GM23338 (cell line): Measurements from ENCODE around the gene GRM4. TPM values are rescaled to one million over a fixed set of nuclear protein-coding genes. Genes with fewer than 3 reads are reported as not detected.
A peak's percentile ranks its signal among the peaks of the same experiment; 100 is the strongest.

Experiments
- ATAC-seq: fragments of 200-7000 bp; cut with Tn5 transposase; 3 replicates; pipeline ENCODE4 v1.9.1; 2020
- DNase-seq: peaks from one replicate; pipeline ENCODE4 v3.0.0-alpha.2; 2015; ENCODE audit warnings: low spot score
- H2AFZ ChIP-seq: fragments of 200-600 bp; sonication (generic); 2 replicates; pipeline ENCODE4 v1.8.0; 2016; ENCODE audit warnings: antibody characterized with exemption, mild to moderate bottlenecking, moderate library complexity
- H3F3A ChIP-seq: fragments of 200-600 bp; sonication (generic); replicated peaks from 2 replicates; pipeline ENCODE4 v1.8.0; 2017; ENCODE audit warnings: antibody characterized with exemption, mixed run types, low read depth
- H3K27ac ChIP-seq: fragments of 200-600 bp; sonication (generic); 2 replicates; pipeline ENCODE4 v1.6.1; 2016; ENCODE audit warnings: low read depth
- H3K27me3 ChIP-seq: fragments of 200-600 bp; sonication (generic); 2 replicates; pipeline ENCODE4 v1.8.0; 2016; ENCODE audit warnings: mild to moderate bottlenecking, mixed run types, moderate library complexity; ENCODE audit not compliant: insufficient read depth
- H3K36me3 ChIP-seq: fragments of 200-600 bp; sonication (generic); 2 replicates; pipeline ENCODE4 v1.8.0; 2016; ENCODE audit warnings: mild to moderate bottlenecking; ENCODE audit not compliant: insufficient read depth
- H3K4me1 ChIP-seq: fragments of 200-600 bp; sonication (generic); 2 replicates; pipeline ENCODE4 v1.8.0; 2016; ENCODE audit warnings: mild to moderate bottlenecking, moderate library complexity; ENCODE audit not compliant: insufficient read depth
- H3K4me2 ChIP-seq: fragments of 200-600 bp; sonication (generic); 2 replicates; pipeline ENCODE4 v1.7.1; 2017; ENCODE audit warnings: mixed run types
- H3K4me3 ChIP-seq: fragments of 200-600 bp; sonication (generic); 2 replicates; pipeline ENCODE4 v1.6.1; 2016; ENCODE audit warnings: mixed run types
- H3K79me2 ChIP-seq: fragments of 200-600 bp; sonication (generic); replicated peaks from 2 replicates; pipeline ENCODE4 v1.8.0; 2017; ENCODE audit warnings: mild to moderate bottlenecking; ENCODE audit not compliant: insufficient read depth
- H3K9me2 ChIP-seq: fragments of 200-600 bp; sonication (generic); 2 replicates; pipeline ENCODE4 v1.8.0; 2017; ENCODE audit not compliant: insufficient read depth
- H4K20me1 ChIP-seq: fragments of 200-600 bp; sonication (generic); replicated peaks from 2 replicates; pipeline ENCODE4 v1.8.0; 2017; ENCODE audit warnings: mild to moderate bottlenecking; ENCODE audit not compliant: insufficient read depth
- H3K27ac Mint-ChIP-seq: 2 replicates; pipeline ENCODE4 v1.8.0; 2020; ENCODE audit warnings: inconsistent platforms, mild to moderate bottlenecking, moderate library complexity, mixed read lengths
- H3K27me3 Mint-ChIP-seq: 3 replicates; pipeline ENCODE4 v1.8.0; 2022; ENCODE audit warnings: low read depth, mild to moderate bottlenecking, moderate library complexity, mixed read lengths, inconsistent platforms; ENCODE audit not compliant: insufficient read depth, poor library complexity
- H3K36me3 Mint-ChIP-seq: 3 replicates; pipeline ENCODE4 v1.8.0; 2021; ENCODE audit warnings: low read depth, mild to moderate bottlenecking, inconsistent platforms, moderate library complexity, mixed read lengths
- H3K4me1 Mint-ChIP-seq: 3 replicates; pipeline ENCODE4 v1.8.0; 2020; ENCODE audit warnings: mild to moderate bottlenecking, inconsistent platforms, mixed read lengths
- H3K4me3 Mint-ChIP-seq: 3 replicates; pipeline ENCODE4 v1.8.0; 2021; ENCODE audit warnings: moderate library complexity, mild to moderate bottlenecking, inconsistent platforms, mixed read lengths
- H3K9me3 Mint-ChIP-seq: 3 replicates; pipeline ENCODE4 v1.8.0; 2020; ENCODE audit warnings: moderate library complexity, mild to moderate bottlenecking, inconsistent platforms, mixed read lengths
- CREB1 ChIP-seq: fragments of 250-450 bp; sonication (Bioruptor Pico); IDR thresholded peaks from 2 replicates; pipeline ENCODE4 v1.5.0; 2020; ENCODE audit warnings: low read depth, mild to moderate bottlenecking, moderate library complexity
- CTCF ChIP-seq, 2 experiments: fragments of 200-600 bp in 1 of 2; sonication (generic) in 1 of 2; conservative IDR thresholded peaks; 2 replicates each; pipeline versions ENCODE4 v1.5.1 to v1.6.1; 2016 to 2017; ENCODE audit warnings: antibody characterized with exemption in 2 of 2, low read depth in 2 of 2, mild to moderate bottlenecking in 2 of 2, moderate library complexity in 1 of 2
- EZH2phosphoT487 ChIP-seq: fragments of 200-600 bp; sonication (generic); IDR thresholded peaks from one replicate; pipeline ENCODE4 v1.8.1; 2018; ENCODE audit warnings: antibody characterized with exemption; ENCODE audit not compliant: unreplicated experiment
- JUNB ChIP-seq: IDR thresholded peaks from one replicate; pipeline ENCODE4 v1.6.1; 2016; ENCODE audit warnings: antibody characterized with exemption; ENCODE audit not compliant: unreplicated experiment
- REST ChIP-seq: IDR thresholded peaks from one replicate; pipeline ENCODE4 v1.6.1; 2018; ENCODE audit warnings: antibody characterized with exemption; ENCODE audit not compliant: unreplicated experiment
- STAT1 ChIP-seq: IDR thresholded peaks from one replicate; pipeline ENCODE4 v1.6.1; 2016; ENCODE audit warnings: antibody characterized with exemption; ENCODE audit not compliant: unreplicated experiment
- polyA plus RNA-seq: library from polyadenylated mRNA; unstranded; fragments of >200 nt; fragmentation: Nextera tagmentation; extraction: Ambion mirVana; gene quantifications from 2 replicates; pipeline ENCODE4 v1.2.1, GENCODE V29; 2016
- total RNA-seq: library from RNA; depleted of rRNA; stranded (reverse); fragments of >200 nt; shearing (Covaris generic); gene quantifications from 2 replicates; pipeline ENCODE4 v1.2.3, GENCODE V29; 2014
- TF ChIP-seq, protein P1 (sequence below): fragments of 250-450 bp; sonication (Bioruptor Pico); IDR thresholded peaks from 2 replicates; pipeline ENCODE4 v1.5.0; 2020; ENCODE audit warnings: mild to moderate bottlenecking, moderate library complexity
- TF ChIP-seq, protein P2 (sequence below): IDR thresholded peaks from 2 replicates; pipeline ENCODE4 v1.6.1; 2016; ENCODE audit warnings: antibody characterized with exemption

GRM4 gene
- total and polyA plus RNA-seq, 2 experiments from 2014 or later: 7.0 to 30.6 TPM

DNA sequence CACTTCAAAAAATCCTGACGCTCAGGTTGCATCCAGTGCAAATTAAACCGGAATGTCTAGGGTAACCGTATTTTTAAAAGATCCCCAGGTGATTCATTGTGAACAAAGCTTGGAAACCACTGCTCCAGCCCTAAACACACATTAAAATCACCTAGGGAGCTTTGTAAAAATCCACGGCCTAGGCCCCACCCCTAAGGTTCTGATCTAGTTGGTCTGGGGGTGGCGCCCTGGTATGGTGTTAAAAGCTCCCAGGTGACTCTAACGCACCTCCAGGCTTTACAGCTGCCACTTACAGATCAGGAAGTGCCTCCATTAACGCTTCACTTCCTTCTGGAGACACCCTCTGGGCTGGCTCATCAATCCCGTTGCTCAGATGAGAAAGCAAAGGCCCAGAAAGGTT lies 92.2 kb downstream of the GRM4 start:
- Histone ChIP-seq H3K4me2 (0 out of 2 replicates have a peak overlapping the region, but pooled peaks have one; percentile 38), H4K20me1 (no peaks in the 10 kb centered on the region; the same call in 1 of the 2 replicates), H3K36me3 (no peaks in the 10 kb centered on the region; the same call in 1 of the 2 replicates), H3K27me3 (no peaks in the 10 kb centered on the region), H3K4me3 (no peak overlapping the region), H3K9me2 (no peaks in the 10 kb centered on the region), H3F3A (no peaks in the 10 kb centered on the region; the same call in 1 of the 2 replicates), H3K4me1 (peaks cover 24% of the 10 kb centered on the region), H2AFZ (no peak overlapping the region), H3K79me2 (no peaks in the 10 kb centered on the region), H3K27ac (no peak overlapping the region)
- no peak overlapping the region for H3K27ac Mint-ChIP-seq
- H3K9me3 Mint-ChIP-seq: no peaks in the 10 kb centered on the region; the same call in 2 of the 3 replicates
- peaks cover 28% of the 10 kb centered on the region for H3K27me3 Mint-ChIP-seq
- no peak overlapping the region for H3K4me3 Mint-ChIP-seq
- DNase-seq (peak; percentile 59), ATAC-seq (peak; percentile 8)
- H3K36me3 Mint-ChIP-seq: peaks cover 2% of the 10 kb centered on the region; the same call in 1 of the 3 replicates
- peaks cover 37% of the 10 kb centered on the region for H3K4me1 Mint-ChIP-seq
- TF ChIP-seq JUNB (no peak), REST (no peak), EZH2phosphoT487 (no peak), CREB1 (CRISPR knock-in tag) (no peak), CTCF (conservative IDR thresholded peaks at IDR 0.05; ENCODE audit: low read depth in 2 of 2) (peak in 1 of 2 experiments; percentile 39; a peak in 2 of 4 replicates), STAT1 (no peak)
- TF ChIP-seq, protein P1, sequence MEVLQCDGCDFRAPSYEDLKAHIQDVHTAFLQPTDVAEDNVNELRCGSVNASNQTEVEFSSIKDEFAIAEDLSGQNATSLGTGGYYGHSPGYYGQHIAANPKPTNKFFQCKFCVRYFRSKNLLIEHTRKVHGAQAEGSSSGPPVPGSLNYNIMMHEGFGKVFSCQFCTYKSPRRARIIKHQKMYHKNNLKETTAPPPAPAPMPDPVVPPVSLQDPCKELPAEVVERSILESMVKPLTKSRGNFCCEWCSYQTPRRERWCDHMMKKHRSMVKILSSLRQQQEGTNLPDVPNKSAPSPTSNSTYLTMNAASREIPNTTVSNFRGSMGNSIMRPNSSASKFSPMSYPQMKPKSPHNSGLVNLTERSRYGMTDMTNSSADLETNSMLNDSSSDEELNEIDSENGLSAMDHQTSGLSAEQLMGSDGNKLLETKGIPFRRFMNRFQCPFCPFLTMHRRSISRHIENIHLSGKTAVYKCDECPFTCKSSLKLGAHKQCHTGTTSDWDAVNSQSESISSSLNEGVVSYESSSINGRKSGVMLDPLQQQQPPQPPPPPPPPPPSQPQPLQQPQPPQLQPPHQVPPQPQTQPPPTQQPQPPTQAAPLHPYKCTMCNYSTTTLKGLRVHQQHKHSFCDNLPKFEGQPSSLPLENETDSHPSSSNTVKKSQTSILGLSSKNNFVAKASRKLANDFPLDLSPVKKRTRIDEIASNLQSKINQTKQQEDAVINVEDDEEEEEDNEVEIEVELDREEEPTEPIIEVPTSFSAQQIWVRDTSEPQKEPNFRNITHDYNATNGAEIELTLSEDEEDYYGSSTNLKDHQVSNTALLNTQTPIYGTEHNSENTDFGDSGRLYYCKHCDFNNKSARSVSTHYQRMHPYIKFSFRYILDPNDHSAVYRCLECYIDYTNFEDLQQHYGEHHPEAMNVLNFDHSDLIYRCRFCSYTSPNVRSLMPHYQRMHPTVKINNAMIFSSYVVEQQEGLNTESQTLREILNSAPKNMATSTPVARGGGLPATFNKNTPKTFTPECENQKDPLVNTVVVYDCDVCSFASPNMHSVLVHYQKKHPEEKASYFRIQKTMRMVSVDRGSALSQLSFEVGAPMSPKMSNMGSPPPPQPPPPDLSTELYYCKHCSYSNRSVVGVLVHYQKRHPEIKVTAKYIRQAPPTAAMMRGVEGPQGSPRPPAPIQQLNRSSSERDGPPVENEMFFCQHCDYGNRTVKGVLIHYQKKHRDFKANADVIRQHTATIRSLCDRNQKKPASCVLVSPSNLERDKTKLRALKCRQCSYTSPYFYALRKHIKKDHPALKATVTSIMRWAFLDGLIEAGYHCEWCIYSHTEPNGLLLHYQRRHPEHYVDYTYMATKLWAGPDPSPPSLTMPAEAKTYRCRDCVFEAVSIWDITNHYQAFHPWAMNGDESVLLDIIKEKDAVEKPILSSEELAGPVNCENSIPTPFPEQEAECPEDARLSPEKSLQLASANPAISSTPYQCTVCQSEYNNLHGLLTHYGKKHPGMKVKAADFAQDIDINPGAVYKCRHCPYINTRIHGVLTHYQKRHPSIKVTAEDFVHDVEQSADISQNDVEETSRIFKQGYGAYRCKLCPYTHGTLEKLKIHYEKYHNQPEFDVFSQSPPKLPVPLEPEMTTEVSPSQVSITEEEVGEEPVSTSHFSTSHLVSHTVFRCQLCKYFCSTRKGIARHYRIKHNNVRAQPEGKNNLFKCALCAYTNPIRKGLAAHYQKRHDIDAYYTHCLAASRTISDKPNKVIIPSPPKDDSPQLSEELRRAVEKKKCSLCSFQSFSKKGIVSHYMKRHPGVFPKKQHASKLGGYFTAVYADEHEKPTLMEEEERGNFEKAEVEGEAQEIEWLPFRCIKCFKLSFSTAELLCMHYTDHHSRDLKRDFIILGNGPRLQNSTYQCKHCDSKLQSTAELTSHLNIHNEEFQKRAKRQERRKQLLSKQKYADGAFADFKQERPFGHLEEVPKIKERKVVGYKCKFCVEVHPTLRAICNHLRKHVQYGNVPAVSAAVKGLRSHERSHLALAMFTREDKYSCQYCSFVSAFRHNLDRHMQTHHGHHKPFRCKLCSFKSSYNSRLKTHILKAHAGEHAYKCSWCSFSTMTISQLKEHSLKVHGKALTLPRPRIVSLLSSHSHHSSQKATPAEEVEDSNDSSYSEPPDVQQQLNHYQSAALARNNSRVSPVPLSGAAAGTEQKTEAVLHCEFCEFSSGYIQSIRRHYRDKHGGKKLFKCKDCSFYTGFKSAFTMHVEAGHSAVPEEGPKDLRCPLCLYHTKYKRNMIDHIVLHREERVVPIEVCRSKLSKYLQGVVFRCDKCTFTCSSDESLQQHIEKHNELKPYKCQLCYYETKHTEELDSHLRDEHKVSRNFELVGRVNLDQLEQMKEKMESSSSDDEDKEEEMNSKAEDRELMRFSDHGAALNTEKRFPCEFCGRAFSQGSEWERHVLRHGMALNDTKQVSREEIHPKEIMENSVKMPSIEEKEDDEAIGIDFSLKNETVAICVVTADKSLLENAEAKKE (CRISPR knock-in tag): no peak
- TF ChIP-seq, protein P2, sequence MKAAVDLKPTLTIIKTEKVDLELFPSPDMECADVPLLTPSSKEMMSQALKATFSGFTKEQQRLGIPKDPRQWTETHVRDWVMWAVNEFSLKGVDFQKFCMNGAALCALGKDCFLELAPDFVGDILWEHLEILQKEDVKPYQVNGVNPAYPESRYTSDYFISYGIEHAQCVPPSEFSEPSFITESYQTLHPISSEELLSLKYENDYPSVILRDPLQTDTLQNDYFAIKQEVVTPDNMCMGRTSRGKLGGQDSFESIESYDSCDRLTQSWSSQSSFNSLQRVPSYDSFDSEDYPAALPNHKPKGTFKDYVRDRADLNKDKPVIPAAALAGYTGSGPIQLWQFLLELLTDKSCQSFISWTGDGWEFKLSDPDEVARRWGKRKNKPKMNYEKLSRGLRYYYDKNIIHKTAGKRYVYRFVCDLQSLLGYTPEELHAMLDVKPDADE: no peak
